Naive B cell (primary cell): ENCODE data around the gene CECR2. TPM values are rescaled to one million over a fixed set of nuclear protein-coding genes. Genes with fewer than 3 reads are reported as not detected.

Experiments used
- ATAC-seq, 2 donors: fragments of 150-1000 bp; cut with Tn5 transposase; 2 replicates each; pipeline ENCODE4 v1.10.0; 2021; ENCODE audit warnings: low read depth in 2 of 2, mild to moderate bottlenecking in 2 of 2, moderate library complexity in 2 of 2
- DNase-seq: peaks from one replicate; pipeline ENCODE4 v3.0.0; 2022
- H3K27ac Mint-ChIP-seq, 6 donors: one replicate each; pipeline ENCODE4 v1.8.0; 2020 to 2022; ENCODE audit warnings: mild to moderate bottlenecking in 6 of 6, mixed read lengths in 6 of 6, moderate library complexity in 5 of 6, inconsistent platforms in 2 of 6
- H3K27me3 Mint-ChIP-seq, 3 donors: one replicate each; pipeline ENCODE4 v1.8.0; 2021 to 2022; ENCODE audit warnings: mixed read lengths in 3 of 3, mild to moderate bottlenecking in 1 of 3
- H3K36me3 Mint-ChIP-seq, 2 donors: one replicate each; pipeline ENCODE4 v1.8.0; 2020 to 2022; ENCODE audit warnings: mixed read lengths in 2 of 2, inconsistent platforms in 1 of 2, mild to moderate bottlenecking in 1 of 2
- H3K4me1 Mint-ChIP-seq, 3 donors: one replicate each; pipeline ENCODE4 v1.8.0; 2020 to 2022; ENCODE audit warnings: mixed read lengths in 3 of 3, inconsistent platforms in 1 of 3, mild to moderate bottlenecking in 1 of 3, moderate library complexity in 1 of 3
- H3K4me3 Mint-ChIP-seq, 8 donors: one replicate each; pipeline ENCODE4 v1.8.0; 2020 to 2022; ENCODE audit warnings: mild to moderate bottlenecking in 8 of 8, mixed read lengths in 8 of 8, moderate library complexity in 8 of 8, inconsistent platforms in 2 of 8
- H3K9me3 Mint-ChIP-seq, 7 donors: one replicate each; pipeline ENCODE4 v1.8.0; 2020 to 2022; ENCODE audit warnings: mixed read lengths in 7 of 7, mild to moderate bottlenecking in 5 of 7, inconsistent platforms in 2 of 7, moderate library complexity in 1 of 7
- polyA plus RNA-seq, 6 donors: library from polyadenylated mRNA; unstranded; fragments of 300-500 nt; fragmentation: Illumina TruSeq; gene quantifications; one replicate each; pipeline ENCODE4 v1.2.3, GENCODE V29; 2021; ENCODE audit warnings: low read depth in 6 of 6

The CECR2 gene
- polyA plus RNA-seq, 6 donors from 2014 or later = 0.04 to 0.62 (median 0.10) TPM; not detected in 2

DNA sequence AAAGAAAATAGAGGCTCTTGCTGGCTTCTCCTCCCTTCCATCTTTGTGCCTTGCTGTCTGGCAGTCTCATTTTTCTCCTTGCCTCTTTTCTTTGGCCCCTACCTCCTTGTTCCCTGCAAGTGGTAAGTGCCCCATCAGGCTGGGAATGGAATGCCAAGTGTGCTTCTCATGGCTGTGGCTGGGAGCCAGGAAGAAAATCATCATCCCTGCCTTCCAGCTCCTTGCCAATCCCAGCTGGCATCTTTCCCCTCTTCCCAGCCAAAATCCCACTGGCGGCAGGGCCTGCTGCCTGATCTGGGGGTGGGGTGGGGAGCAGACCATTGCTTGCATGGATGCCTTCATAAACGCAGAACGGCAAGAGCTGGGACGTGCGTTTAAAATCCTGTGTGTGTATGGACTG lies 167.0 kb downstream of the CECR2 start:
- H3K4me1 Mint-ChIP-seq = no peaks in the 10 kb centered on the region
- no peak overlapping the region for H3K4me3 Mint-ChIP-seq
- H3K27me3 Mint-ChIP-seq = no peaks in the 10 kb centered on the region
- no peaks in the 10 kb centered on the region for H3K36me3 Mint-ChIP-seq
- ATAC-seq (no peak), DNase-seq (no peak)
- H3K9me3 Mint-ChIP-seq = no peaks in the 10 kb centered on the region
- no peak overlapping the region for H3K27ac Mint-ChIP-seq

DNA sequence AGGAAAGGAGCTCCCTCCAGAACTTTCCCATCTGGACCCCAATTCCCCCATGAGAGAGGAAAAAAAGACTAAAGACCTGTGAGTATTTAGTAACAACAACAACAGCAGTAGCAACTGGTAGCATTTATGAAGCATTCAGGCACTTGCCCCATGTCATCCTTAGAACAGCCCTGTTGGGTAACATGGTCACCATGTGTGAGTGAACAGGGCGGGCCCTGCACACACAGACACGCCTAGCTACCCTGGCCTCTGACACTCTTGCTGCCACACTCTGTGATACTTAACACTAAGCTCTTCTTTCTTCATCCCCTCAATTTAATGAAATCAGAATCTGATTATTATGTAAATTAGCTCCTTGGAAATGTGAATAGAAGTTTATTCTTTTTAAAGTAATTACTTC lies 167.9 kb downstream of the CECR2 start:
- Mint-ChIP-seq H3K27ac (no peak overlapping the region), H3K4me1 (no peaks in the 10 kb centered on the region), H3K27me3 (no peaks in the 10 kb centered on the region), H3K9me3 (no peaks in the 10 kb centered on the region), H3K4me3 (no peak overlapping the region), H3K36me3 (no peaks in the 10 kb centered on the region)
- ATAC-seq (no peak), DNase-seq (no peak)

DNA sequence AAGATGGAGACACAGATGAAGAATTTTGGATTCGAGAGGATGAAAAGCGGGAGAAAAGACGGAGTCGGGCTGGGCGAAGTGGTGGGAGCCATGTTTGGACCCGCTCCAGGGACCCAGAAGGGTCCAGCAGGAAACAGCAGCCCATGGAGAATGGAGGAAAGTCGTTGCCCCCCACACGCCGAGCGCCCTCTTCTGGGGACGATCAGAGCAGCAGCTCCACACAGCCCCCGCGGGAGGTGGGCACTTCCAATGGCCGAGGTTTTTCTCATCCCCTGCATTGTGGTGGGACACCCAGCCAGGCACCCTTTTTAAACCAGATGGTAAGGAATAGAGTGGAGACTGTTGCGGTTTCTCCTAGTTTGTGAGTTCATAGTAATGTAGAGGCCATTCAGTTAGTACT lies 171.2 kb downstream of the CECR2 start:
- Mint-ChIP-seq H3K27me3 (no peaks in the 10 kb centered on the region), H3K4me3 (no peak overlapping the region), H3K27ac (peak overlapping the region in 1 of 6 donors; percentile 3), H3K9me3 (no peaks in the 10 kb centered on the region), H3K36me3 (no peaks in the 10 kb centered on the region), H3K4me1 (no peaks in the 10 kb centered on the region)
- DNase-seq (no peak), ATAC-seq (no peak)

DNA sequence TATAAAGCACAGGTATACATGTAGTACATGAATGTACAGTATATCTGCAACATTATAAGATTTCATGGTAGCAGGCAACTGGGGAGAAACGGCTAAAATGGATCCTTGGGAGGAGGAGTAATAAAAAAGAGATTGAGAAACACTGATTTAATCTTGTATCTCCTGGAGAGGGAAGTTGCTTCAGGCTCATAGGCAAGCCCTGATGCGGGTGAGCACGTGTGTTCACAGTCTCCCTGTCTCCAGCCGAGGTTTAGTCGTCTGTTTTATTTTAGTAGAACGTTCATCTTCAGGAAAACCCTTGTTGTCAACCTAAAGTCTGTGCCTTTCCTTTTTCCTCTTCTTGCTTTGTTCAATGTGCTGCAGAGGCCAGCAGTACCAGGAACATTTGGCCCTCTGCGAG lies 172.2 kb downstream of the CECR2 start:
- DNase-seq (no peak), ATAC-seq (no peak)
- no peaks in the 10 kb centered on the region for H3K36me3 Mint-ChIP-seq
- no peaks in the 10 kb centered on the region for H3K9me3 Mint-ChIP-seq
- no peak overlapping the region for H3K27ac Mint-ChIP-seq
- no peak overlapping the region for H3K4me3 Mint-ChIP-seq
- no peaks in the 10 kb centered on the region for H3K27me3 Mint-ChIP-seq
- H3K4me1 Mint-ChIP-seq = no peaks in the 10 kb centered on the region

DNA sequence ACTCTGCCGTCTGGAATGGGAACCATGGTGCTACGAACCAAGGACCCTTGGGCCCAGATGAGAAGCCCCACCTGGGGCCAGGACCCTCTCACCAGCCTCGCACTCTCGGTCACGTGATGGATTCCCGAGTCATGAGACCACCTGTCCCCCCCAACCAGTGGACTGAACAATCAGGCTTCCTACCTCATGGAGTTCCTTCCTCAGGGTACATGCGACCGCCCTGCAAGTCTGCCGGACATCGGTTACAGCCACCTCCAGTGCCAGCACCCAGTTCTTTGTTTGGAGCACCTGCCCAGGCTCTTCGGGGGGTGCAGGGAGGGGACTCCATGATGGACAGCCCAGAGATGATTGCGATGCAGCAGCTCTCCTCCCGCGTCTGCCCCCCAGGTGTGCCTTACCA lies 173.2 kb downstream of the CECR2 start:
- DNase-seq = no peak
- Mint-ChIP-seq H3K4me1 (no peaks in the 10 kb centered on the region), H3K4me3 (no peak overlapping the region), H3K27ac (peak overlapping the region in 1 of 6 donors; percentile 19), H3K36me3 (no peaks in the 10 kb centered on the region), H3K27me3 (no peaks in the 10 kb centered on the region), H3K9me3 (no peaks in the 10 kb centered on the region)
- ATAC-seq = no peak

DNA sequence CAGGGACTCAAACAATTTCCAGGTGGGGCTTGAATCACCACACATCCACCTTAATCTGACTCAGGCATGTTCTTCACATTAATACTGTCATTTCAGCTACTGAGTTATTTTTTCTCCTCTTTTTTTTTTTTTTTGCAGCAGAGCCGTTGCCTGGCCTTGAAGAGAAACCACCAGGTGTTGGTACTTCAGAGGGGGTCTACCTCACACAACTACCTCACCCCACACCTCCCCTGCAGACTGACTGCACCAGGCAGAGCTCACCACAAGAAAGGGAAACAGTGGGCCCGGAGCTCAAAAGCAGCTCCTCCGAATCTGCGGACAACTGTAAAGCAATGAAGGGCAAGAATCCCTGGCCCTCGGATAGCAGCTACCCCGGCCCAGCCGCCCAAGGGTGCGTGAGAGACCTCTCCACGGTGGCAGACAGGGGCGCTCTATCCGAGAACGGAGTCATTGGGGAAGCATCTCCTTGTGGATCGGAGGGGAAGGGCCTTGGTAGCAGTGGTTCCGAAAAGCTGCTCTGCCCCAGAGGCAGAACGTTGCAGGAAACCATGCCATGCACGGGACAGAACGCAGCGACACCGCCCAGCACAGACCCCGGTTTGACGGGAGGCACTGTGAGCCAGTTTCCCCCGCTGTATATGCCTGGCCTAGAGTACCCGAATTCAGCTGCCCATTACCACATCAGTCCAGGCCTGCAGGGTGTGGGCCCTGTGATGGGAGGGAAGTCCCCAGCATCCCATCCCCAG lies 178.9 kb downstream of the CECR2 start:
- DNase-seq = no peak
- Mint-ChIP-seq H3K4me3 (no peak overlapping the region), H3K36me3 (no peaks in the 10 kb centered on the region), H3K27ac (peak overlapping the region in 1 of 6 donors; percentile 75), H3K9me3 (no peaks in the 10 kb centered on the region), H3K27me3 (no peaks in the 10 kb centered on the region), H3K4me1 (no peaks in the 10 kb centered on the region)
- no peak for ATAC-seq

DNA sequence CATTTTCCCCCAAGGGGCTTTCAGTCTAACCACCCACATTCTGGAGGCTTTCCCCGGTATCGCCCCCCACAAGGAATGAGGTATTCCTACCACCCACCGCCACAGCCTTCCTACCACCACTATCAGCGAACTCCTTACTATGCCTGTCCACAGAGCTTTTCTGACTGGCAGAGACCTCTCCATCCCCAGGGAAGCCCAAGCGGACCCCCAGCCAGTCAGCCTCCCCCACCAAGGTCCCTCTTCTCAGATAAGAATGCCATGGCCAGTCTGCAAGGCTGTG lies 179.4 kb downstream of the CECR2 start:
- Mint-ChIP-seq H3K4me1 (no peaks in the 10 kb centered on the region), H3K27me3 (no peaks in the 10 kb centered on the region), H3K36me3 (no peaks in the 10 kb centered on the region), H3K4me3 (no peak overlapping the region), H3K27ac (peak overlapping the region in 1 of 6 donors; percentile 75), H3K9me3 (no peaks in the 10 kb centered on the region)
- DNase-seq (no peak), ATAC-seq (no peak)

DNA sequence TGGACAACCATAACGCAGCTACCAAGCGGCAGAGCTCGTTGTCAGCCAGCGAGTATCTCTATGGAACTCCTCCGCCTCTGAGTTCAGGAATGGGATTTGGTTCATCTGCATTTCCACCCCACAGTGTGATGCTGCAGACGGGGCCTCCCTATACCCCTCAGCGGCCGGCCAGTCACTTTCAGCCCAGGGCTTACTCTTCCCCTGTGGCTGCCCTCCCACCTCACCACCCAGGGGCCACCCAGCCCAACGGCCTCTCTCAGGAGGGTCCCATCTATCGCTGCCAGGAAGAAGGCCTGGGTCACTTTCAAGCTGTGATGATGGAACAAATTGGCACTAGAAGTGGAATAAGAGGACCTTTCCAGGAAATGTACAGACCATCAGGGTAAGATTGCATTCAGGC lies 179.9 kb downstream of the CECR2 start:
- ATAC-seq = no peak
- Mint-ChIP-seq H3K9me3 (no peaks in the 10 kb centered on the region), H3K27ac (peak overlapping the region in 1 of 6 donors; percentile 33), H3K4me3 (no peak overlapping the region), H3K4me1 (no peaks in the 10 kb centered on the region), H3K27me3 (no peaks in the 10 kb centered on the region), H3K36me3 (no peaks in the 10 kb centered on the region)
- no peak for DNase-seq

DNA sequence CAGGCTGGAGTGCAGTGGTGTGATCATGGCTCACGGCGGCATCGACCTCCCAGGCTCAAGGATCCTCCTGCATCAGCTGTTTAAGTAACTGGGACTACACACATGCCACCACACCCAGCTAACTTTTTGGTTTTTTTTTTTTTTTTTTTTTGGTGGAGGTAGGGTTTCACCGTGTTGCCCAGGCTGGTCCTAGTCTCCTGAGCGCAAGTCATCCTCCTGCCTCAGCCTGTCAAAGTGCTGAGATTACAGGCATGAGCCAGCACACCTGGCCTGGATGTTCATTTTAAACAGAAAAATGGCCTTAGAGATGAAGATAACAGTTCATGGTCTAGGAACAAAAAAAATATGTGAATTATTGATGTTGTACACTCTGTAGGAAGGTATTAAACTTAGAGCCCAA lies 180.4 kb downstream of the CECR2 start:
- DNase-seq = no peak
- Mint-ChIP-seq H3K27ac (no peak overlapping the region), H3K4me3 (peak overlapping the region in 1 of 8 donors; percentile 25), H3K36me3 (no peaks in the 10 kb centered on the region), H3K4me1 (no peaks in the 10 kb centered on the region), H3K9me3 (no peaks in the 10 kb centered on the region), H3K27me3 (no peaks in the 10 kb centered on the region)
- ATAC-seq = no peak

DNA sequence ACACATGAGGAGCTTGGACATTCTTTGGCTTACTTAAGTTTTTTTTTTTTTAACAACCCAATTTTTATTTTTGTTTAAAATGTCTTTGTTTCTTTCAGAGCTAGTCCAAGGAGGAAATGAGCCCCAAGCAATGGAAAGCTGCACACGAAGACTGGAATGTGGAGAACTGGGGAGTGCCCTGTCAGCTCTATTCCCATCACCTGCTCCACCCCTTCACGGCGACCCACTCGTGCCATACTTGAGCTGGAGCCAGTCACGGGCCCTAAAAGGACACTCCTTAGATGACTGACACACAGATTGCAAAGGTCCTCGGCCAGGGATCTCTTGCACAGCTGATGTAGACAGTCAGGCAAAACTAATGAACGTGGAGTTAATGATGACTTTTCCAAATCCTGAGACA lies 183.5 kb downstream of the CECR2 start:
- H3K4me3 Mint-ChIP-seq = no peak overlapping the region
- DNase-seq (no peak), ATAC-seq (no peak)
- H3K27ac Mint-ChIP-seq = peak overlapping the region in 1 of 6 donors; percentile 45
- no peaks in the 10 kb centered on the region for H3K4me1 Mint-ChIP-seq
- H3K9me3 Mint-ChIP-seq = no peaks in the 10 kb centered on the region
- no peaks in the 10 kb centered on the region for H3K27me3 Mint-ChIP-seq
- no peaks in the 10 kb centered on the region for H3K36me3 Mint-ChIP-seq

DNA sequence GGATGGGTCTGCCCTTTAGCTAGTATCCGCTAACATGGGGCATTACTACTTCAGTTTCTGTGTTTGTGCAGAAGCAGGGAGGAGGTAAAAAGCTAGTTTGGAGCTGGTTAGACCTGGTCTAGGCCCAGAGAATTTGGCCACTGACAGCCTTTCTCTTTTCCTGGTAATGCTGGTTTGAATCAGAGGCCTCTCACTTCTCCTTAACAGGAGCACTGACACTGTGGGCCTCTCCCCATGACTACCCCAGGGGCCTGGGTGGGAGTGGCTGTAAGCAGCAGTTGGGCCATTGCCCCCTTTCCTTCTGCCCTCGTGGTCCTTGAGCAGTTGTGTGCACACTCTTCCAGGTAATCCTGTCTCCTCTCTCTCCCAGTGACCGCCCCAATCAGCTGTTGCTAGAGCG lies 185.6 kb downstream of the CECR2 start:
- Mint-ChIP-seq H3K4me1 (peaks cover 0 to 4% (median 0%) of the 10 kb centered on the region in 3 donors), H3K27ac (no peak overlapping the region), H3K4me3 (no peak overlapping the region), H3K9me3 (no peaks in the 10 kb centered on the region), H3K27me3 (no peaks in the 10 kb centered on the region), H3K36me3 (no peaks in the 10 kb centered on the region)
- ATAC-seq = no peak
- no peak for DNase-seq

DNA sequence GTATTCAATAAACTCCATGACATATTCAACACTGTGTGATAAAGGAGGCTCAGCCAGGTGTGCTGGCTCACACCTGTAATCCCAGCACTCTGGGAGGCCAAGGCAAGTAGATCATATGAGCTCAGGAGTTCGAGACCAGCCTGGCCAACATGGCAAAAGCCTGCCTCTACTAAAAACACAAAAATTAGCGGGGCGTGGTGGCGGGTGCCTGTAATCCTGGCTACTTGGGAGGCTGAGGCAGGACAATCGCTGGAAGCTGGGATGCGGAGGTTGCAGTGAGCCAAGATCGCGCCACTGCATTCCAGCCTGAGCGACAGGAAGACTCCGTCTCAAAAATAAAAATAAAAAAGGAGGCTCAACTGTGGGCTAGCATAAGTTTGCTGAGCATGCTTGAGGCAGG lies 189.9 kb downstream of the CECR2 start:
- no peak for ATAC-seq
- Mint-ChIP-seq H3K27ac (no peak overlapping the region), H3K4me1 (peaks cover 0 to 4% (median 0%) of the 10 kb centered on the region in 3 donors), H3K36me3 (no peaks in the 10 kb centered on the region), H3K27me3 (peaks cover 0 to 5% (median 0%) of the 10 kb centered on the region in 3 donors), H3K9me3 (no peaks in the 10 kb centered on the region), H3K4me3 (peak overlapping the region in 1 of 8 donors; percentile 9)
- DNase-seq = no peak

DNA sequence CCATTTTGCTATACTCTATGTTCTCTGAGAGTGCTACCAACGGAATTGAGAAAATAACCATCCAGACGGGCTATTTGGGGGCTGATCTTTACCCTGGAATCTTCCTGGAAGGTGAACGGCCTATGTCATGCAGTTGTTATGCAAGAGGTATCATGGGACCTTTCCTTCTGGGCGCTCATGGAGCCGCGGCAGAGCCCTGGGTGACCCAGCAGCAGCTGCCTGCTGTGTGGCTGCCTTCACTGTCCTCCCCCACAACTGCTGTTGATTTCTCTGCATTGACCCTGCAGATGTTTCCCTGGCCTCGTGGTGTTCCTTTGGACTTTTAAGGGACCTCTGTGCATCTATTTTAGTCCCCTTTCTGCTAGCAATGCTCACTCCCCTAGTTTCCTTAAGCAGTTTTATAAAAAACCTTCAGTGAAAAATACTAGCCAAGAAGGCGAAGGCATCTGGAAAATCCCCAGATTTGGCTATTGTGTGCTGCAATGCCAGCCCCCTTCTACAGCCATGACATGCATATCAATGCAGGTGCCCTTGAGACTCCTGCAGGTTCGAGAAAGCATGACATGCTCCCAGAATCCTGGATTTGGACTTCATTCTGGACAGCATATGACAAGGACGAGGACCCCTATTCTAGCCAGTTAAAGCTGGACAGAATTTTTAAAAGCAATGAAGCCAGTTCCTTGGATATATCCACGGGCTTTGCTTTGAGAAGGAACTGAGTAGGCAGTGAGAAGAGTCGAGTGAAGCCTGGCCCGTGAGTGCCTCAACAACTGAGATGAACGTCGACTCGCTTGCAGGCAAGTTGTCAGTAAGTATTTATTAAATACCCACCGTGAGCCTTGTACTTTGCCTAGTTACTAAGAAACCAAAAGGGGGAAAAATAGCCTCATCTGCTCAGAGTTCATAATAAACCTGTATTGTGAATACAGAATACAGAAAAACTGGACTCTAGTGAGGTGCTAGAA lies 193.9 kb downstream of the CECR2 start, which contains the start of gene SLC25A18:
Gene SLC25A18 (plus strand): TSS at position 593 of the 965 bp plus-strand sequence. CDS start 16,447 bp downstream, outside the sequence.
- Mint-ChIP-seq H3K36me3 (no peaks in the 10 kb centered on the region), H3K4me1 (peaks cover 0 to 6% (median 0%) of the 10 kb centered on the region in 3 donors), H3K27ac (no peak within 1 kb of the TSS), H3K4me3 (no peak within 1 kb of the TSS), H3K9me3 (no peaks in the 10 kb centered on the region), H3K27me3 (peaks cover 0 to 14% (median 9%) of the 10 kb centered on the region in 3 donors)
- no peak for ATAC-seq
- no peak for DNase-seq

DNA sequence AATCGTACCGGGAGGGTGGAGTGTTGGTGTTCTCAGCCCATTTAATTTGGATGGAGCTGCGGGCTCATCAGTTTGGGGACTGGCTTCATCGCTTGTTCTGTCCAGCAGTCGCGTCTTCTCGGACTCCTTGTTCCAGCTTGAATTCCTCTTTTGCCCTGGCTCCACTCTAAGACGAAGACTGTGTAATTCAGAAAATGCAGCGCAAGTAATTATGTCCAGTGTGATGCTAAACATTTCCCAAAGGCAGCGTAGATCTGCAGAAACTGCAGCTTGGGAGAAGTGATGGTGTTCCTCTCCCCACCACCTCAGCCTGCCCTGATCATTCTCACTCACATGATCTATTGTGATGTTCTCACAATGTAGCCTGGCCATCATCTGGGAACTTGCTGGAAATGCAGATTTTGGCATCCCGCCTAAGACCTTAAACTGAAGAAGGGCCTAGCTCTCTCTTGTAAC lies 194.7 kb downstream of the CECR2 start:
- Mint-ChIP-seq H3K4me3 (no peak overlapping the region), H3K4me1 (peaks cover 0 to 2% (median 0%) of the 10 kb centered on the region in 3 donors), H3K27me3 (peaks cover 0 to 14% (median 9%) of the 10 kb centered on the region in 3 donors), H3K27ac (no peak overlapping the region), H3K36me3 (no peaks in the 10 kb centered on the region), H3K9me3 (no peaks in the 10 kb centered on the region)
- DNase-seq = no peak
- no peak for ATAC-seq
